Liver (tissue), 9 donors: ENCODE data around the gene GPR31. TPM values are rescaled to one million over a fixed set of nuclear protein-coding genes. Genes with fewer than 3 reads are reported as not detected.

Experiments used
- DNase-seq: peaks from one replicate; pipeline ENCODE4 v3.0.0-alpha.2; 2017; ENCODE audit warnings: low spot score
- H3K27ac ChIP-seq, 2 donors: one replicate each; pipeline ENCODE4 v1.7.0; 2013; ENCODE audit warnings: inconsistent platforms in 2 of 2, low read length in 2 of 2, control low read depth in 1 of 2, low read depth in 1 of 2, mild to moderate bottlenecking in 1 of 2
- H3K27me3 ChIP-seq, 4 donors: one replicate each; pipeline versions ENCODE4 v1.6.1 to v1.7.0; 2013; ENCODE audit warnings: low read length in 3 of 4, inconsistent platforms in 1 of 4, mild to moderate bottlenecking in 1 of 4, moderate library complexity in 1 of 4; ENCODE audit not compliant: control insufficient read depth in 4 of 4, insufficient read depth in 4 of 4
- H3K36me3 ChIP-seq, 4 donors: one replicate each; pipeline versions ENCODE4 v1.6.1 to v1.7.0; 2013; ENCODE audit warnings: low read length in 3 of 4, mild to moderate bottlenecking in 3 of 4, low read depth in 1 of 4, moderate library complexity in 1 of 4; ENCODE audit not compliant: control insufficient read depth in 4 of 4, insufficient read depth in 3 of 4
- H3K4me1 ChIP-seq, 4 donors: one replicate each; pipeline versions ENCODE4 v1.6.1 to v1.7.0; 2013; ENCODE audit warnings: low read length in 3 of 4, mild to moderate bottlenecking in 3 of 4, moderate library complexity in 1 of 4; ENCODE audit not compliant: control insufficient read depth in 4 of 4, insufficient read depth in 4 of 4
- H3K4me3 ChIP-seq, 3 donors: one replicate each; pipeline versions ENCODE4 v1.6.1 to v1.7.0; 2013; ENCODE audit warnings: low read length in 3 of 3, control low read depth in 1 of 3, low read depth in 1 of 3, mild to moderate bottlenecking in 1 of 3
- H3K9ac ChIP-seq, 2 donors: one replicate each; pipeline ENCODE4 v1.7.0; 2013; ENCODE audit warnings: low read length in 2 of 2, mild to moderate bottlenecking in 2 of 2, moderate library complexity in 2 of 2, control low read depth in 1 of 2, low read depth in 1 of 2
- H3K9me3 ChIP-seq, 4 donors: one replicate each; pipeline versions ENCODE4 v1.6.1 to v1.7.0; 2013; ENCODE audit warnings: low read length in 3 of 4; ENCODE audit not compliant: control insufficient read depth in 4 of 4
- EGR1 ChIP-seq, 2 donors: IDR thresholded peaks; 2 replicates each; pipeline ENCODE4 v1.6.1; 2016 to 2018; ENCODE audit warnings: antibody characterized with exemption in 2 of 2, low read depth in 2 of 2
- GABPA ChIP-seq, 2 donors: IDR thresholded peaks in 1 of 2; conservative IDR thresholded peaks in 1 of 2; 2 replicates each; pipeline ENCODE4 v1.6.1; 2016; ENCODE audit warnings: antibody characterized with exemption in 2 of 2, mild to moderate bottlenecking in 1 of 2, moderate library complexity in 1 of 2
- HNF4G ChIP-seq: IDR thresholded peaks from 2 replicates; pipeline ENCODE4 v1.6.1; 2016; ENCODE audit warnings: antibody characterized with exemption
- JUND ChIP-seq, 2 donors: IDR thresholded peaks; 2 replicates each; pipeline ENCODE4 v1.6.1; 2016; ENCODE audit warnings: antibody characterized with exemption in 2 of 2
- RAD21 ChIP-seq, 2 donors: IDR thresholded peaks; 2 replicates each; pipeline ENCODE4 v1.6.1; 2016; ENCODE audit warnings: antibody characterized with exemption in 2 of 2, mild to moderate bottlenecking in 2 of 2
- RXRA ChIP-seq, 2 donors: IDR thresholded peaks; 2 replicates each; pipeline ENCODE4 v1.6.1; 2017 to 2018; ENCODE audit warnings: antibody characterized with exemption in 2 of 2, mild to moderate bottlenecking in 1 of 2
- SP1 ChIP-seq: IDR thresholded peaks from 2 replicates; pipeline ENCODE4 v1.6.1; 2018; ENCODE audit warnings: antibody characterized with exemption, mild to moderate bottlenecking
- TAF1 ChIP-seq: conservative IDR thresholded peaks from 2 replicates; pipeline ENCODE4 v1.6.1; 2016; ENCODE audit warnings: antibody characterized with exemption, mild to moderate bottlenecking
- WGBS: extraction: QIAGEN DNeasy Blood & Tissue Kit; methylation state at CpG from one replicate; pipeline ENCODE4 v1.1.7; 2013; 5-methylcytosine and 5-hydroxymethylcytosine counted together
- polyA plus RNA-seq, 2 donors: library from polyadenylated mRNA; stranded (reverse) in 1 of 2; unstranded in 1 of 2; fragments of 200-250 nt in 1 of 2; fragments of >200 nt in 1 of 2; fragmentation: Nextera tagmentation in 1 of 2; extraction: Ambion mirVana in 1 of 2; gene quantifications; one replicate each; pipeline versions ENCODE4 v1.2.1 to v1.2.3, GENCODE V29; 2013 to 2015
- total RNA-seq, 2 donors: library from RNA; depleted of rRNA; stranded (reverse); fragments of >200 nt; gene quantifications; one replicate each; pipeline ENCODE4 v1.2.3, GENCODE V29; 2014
- TF ChIP-seq, protein P1 (sequence below): IDR thresholded peaks from 2 replicates; pipeline ENCODE4 v1.6.1; 2016; ENCODE audit warnings: antibody characterized with exemption
- TF ChIP-seq, protein P2 (sequence below): IDR thresholded peaks from 2 replicates; pipeline ENCODE4 v1.6.1; 2016; ENCODE audit warnings: antibody characterized with exemption
- TF ChIP-seq, protein P3 (sequence below): fragments of 150-350 bp; IDR thresholded peaks from 2 replicates; pipeline ENCODE4 v1.5.1; 2017; ENCODE audit warnings: improper control_type of control experiment, low read depth, low read length; ENCODE audit not compliant: missing input control
- TF ChIP-seq, protein P4 (sequence below): IDR thresholded peaks from 2 replicates; pipeline ENCODE4 v1.6.1; 2016; ENCODE audit warnings: antibody characterized with exemption, mild to moderate bottlenecking
- donor health status: healthy.
- donor health status: healthy.
- donor health status: healthy.
- donor health status: healthy.
- donor health status: healthy.

Gene GPR31
- total and polyA plus RNA-seq, 4 donors = not detected

DNA sequence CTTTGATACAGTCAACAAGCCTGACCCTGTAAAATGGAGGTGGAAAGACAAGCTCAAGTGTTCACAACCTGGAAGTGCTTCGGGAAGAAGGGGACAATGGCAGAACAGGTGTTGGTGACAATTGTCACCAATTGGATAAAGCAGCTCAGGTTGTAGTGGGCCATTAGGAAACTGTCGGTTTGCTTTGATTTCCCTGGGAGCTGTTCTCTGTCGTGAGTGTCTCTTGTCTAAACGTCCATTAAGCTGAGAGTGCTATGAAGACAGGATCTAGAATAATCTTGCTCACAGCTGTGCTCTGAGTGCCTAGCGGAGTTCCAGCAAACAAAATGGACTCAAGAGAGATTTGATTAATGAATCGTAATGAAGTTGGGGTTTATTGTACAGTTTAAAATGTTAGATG lies 19.9 kb downstream of the GPR31 start:
- Histone ChIP-seq H3K4me3 (no peak overlapping the region), H3K27ac (no peak overlapping the region), H3K27me3 (no peaks in the 10 kb centered on the region), H3K9me3 (no peaks in the 10 kb centered on the region), H3K9ac (no peak overlapping the region), H3K4me1 (no peaks in the 10 kb centered on the region), H3K36me3 (no peaks in the 10 kb centered on the region)
- DNase-seq = no peak
- WGBS = 77% methylated on average over 6 of the region's 6 CpGs
- TF ChIP-seq, protein P1, sequence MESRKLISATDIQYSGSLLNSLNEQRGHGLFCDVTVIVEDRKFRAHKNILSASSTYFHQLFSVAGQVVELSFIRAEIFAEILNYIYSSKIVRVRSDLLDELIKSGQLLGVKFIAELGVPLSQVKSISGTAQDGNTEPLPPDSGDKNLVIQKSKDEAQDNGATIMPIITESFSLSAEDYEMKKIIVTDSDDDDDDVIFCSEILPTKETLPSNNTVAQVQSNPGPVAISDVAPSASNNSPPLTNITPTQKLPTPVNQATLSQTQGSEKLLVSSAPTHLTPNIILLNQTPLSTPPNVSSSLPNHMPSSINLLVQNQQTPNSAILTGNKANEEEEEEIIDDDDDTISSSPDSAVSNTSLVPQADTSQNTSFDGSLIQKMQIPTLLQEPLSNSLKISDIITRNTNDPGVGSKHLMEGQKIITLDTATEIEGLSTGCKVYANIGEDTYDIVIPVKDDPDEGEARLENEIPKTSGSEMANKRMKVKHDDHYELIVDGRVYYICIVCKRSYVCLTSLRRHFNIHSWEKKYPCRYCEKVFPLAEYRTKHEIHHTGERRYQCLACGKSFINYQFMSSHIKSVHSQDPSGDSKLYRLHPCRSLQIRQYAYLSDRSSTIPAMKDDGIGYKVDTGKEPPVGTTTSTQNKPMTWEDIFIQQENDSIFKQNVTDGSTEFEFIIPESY = no peak
- TF ChIP-seq, protein P2, sequence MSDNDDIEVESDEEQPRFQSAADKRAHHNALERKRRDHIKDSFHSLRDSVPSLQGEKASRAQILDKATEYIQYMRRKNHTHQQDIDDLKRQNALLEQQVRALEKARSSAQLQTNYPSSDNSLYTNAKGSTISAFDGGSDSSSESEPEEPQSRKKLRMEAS = no peak
- TF ChIP-seq EGR1 (IDR thresholded peaks at IDR 0.05; ENCODE audit: low read depth in 2 of 2) = no peak

DNA sequence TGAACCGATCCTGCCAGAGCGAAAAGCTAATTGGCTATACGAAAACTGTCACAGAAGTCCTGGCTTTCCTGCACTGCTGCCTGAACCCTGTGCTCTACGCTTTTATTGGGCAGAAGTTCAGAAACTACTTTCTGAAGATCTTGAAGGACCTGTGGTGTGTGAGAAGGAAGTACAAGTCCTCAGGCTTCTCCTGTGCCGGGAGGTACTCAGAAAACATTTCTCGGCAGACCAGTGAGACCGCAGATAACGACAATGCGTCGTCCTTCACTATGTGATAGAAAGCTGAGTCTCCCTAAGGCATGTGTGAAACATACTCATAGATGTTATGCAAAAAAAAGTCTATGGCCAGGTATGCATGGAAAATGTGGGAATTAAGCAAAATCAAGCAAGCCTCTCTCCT lies 20.7 kb downstream of the GPR31 start:
- 92% methylated on average over 10 of the region's 10 CpGs for WGBS
- no peaks in the 10 kb centered on the region for H3K9me3 ChIP-seq
- no peaks in the 10 kb centered on the region for H3K27me3 ChIP-seq
- H3K27ac ChIP-seq = no peak overlapping the region
- no peak for TF ChIP-seq SP1
- no peak for TF ChIP-seq HNF4G
- no peak for TF ChIP-seq TAF1
- TF ChIP-seq, protein P3, sequence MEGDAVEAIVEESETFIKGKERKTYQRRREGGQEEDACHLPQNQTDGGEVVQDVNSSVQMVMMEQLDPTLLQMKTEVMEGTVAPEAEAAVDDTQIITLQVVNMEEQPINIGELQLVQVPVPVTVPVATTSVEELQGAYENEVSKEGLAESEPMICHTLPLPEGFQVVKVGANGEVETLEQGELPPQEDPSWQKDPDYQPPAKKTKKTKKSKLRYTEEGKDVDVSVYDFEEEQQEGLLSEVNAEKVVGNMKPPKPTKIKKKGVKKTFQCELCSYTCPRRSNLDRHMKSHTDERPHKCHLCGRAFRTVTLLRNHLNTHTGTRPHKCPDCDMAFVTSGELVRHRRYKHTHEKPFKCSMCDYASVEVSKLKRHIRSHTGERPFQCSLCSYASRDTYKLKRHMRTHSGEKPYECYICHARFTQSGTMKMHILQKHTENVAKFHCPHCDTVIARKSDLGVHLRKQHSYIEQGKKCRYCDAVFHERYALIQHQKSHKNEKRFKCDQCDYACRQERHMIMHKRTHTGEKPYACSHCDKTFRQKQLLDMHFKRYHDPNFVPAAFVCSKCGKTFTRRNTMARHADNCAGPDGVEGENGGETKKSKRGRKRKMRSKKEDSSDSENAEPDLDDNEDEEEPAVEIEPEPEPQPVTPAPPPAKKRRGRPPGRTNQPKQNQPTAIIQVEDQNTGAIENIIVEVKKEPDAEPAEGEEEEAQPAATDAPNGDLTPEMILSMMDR = no peak
- TF ChIP-seq RAD21 (IDR thresholded peaks at IDR 0.05) = no peak
- TF ChIP-seq, protein P4, sequence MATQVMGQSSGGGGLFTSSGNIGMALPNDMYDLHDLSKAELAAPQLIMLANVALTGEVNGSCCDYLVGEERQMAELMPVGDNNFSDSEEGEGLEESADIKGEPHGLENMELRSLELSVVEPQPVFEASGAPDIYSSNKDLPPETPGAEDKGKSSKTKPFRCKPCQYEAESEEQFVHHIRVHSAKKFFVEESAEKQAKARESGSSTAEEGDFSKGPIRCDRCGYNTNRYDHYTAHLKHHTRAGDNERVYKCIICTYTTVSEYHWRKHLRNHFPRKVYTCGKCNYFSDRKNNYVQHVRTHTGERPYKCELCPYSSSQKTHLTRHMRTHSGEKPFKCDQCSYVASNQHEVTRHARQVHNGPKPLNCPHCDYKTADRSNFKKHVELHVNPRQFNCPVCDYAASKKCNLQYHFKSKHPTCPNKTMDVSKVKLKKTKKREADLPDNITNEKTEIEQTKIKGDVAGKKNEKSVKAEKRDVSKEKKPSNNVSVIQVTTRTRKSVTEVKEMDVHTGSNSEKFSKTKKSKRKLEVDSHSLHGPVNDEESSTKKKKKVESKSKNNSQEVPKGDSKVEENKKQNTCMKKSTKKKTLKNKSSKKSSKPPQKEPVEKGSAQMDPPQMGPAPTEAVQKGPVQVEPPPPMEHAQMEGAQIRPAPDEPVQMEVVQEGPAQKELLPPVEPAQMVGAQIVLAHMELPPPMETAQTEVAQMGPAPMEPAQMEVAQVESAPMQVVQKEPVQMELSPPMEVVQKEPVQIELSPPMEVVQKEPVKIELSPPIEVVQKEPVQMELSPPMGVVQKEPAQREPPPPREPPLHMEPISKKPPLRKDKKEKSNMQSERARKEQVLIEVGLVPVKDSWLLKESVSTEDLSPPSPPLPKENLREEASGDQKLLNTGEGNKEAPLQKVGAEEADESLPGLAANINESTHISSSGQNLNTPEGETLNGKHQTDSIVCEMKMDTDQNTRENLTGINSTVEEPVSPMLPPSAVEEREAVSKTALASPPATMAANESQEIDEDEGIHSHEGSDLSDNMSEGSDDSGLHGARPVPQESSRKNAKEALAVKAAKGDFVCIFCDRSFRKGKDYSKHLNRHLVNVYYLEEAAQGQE = no peak
- TF ChIP-seq RXRA (IDR thresholded peaks at IDR 0.05) = no peak
- no peak for TF ChIP-seq GABPA (IDR thresholded peaks at IDR 0.05 in 1 of 2, conservative IDR thresholded peaks at IDR 0.05 in 1 of 2)
- TF ChIP-seq JUND (IDR thresholded peaks at IDR 0.05) = no peak
- H3K4me3 ChIP-seq = no peak overlapping the region
- H3K4me1 ChIP-seq = no peaks in the 10 kb centered on the region
- no peak for DNase-seq
- H3K9ac ChIP-seq = no peak overlapping the region
- no peaks in the 10 kb centered on the region for H3K36me3 ChIP-seq
